IMR-90 (cell line): ENCODE data around the gene NDUFAF5. TPM values are rescaled to one million over a fixed set of nuclear protein-coding genes. Genes with fewer than 3 reads are reported as not detected.

Experiments
- ATAC-seq: fragments of 200-7000 bp; cut with Tn5 transposase; 2 replicates; pipeline ENCODE4 v1.9.1; 2020; ENCODE audit warnings: low read depth, mild to moderate bottlenecking, moderate library complexity
- BruUV-seq: library from RNA; stranded (reverse); fragments of 400-500 nt; replicated peaks from 2 replicates; lab custom pipeline; 2021; lab: Mats Ljungman, UMichigan
- CTCF ChIA-PET: fragments of 300-600 bp; formaldehyde crosslinking; extraction: SDS; loops from one replicate; lab custom pipeline; 2021; ENCODE audit warnings: antibody characterized with exemption; lab: Yijun Ruan, JAX
- POLR2A ChIA-PET: fragments of 300-600 bp; sonication (Branson Sonifier 250); formaldehyde crosslinking; loops from one replicate; lab custom pipeline; 2022; ENCODE audit warnings: antibody characterized with exemption; ENCODE audit not compliant: unreplicated experiment; lab: Charles Lee
- DNase-seq: peaks from one replicate; pipeline ENCODE4 v3.0.0; 2013
- H2AFZ ChIP-seq: replicated peaks from 2 replicates; pipeline ENCODE3; 2013; ENCODE audit warnings: low read length, mild to moderate bottlenecking; ENCODE audit not compliant: poor library complexity
- H2AK5ac ChIP-seq: 2 replicates; pipeline ENCODE4 v1.6.1; 2013; ENCODE audit warnings: low read depth, low read length, inconsistent platforms
- H2AK9ac ChIP-seq: replicated peaks from 2 replicates; pipeline ENCODE3; 2013; ENCODE audit warnings: mild to moderate bottlenecking, low read depth, low read length, moderate library complexity; ENCODE audit not compliant: poor library complexity
- H2BK120ac ChIP-seq: 2 replicates; pipeline ENCODE4 v1.6.1; 2013; ENCODE audit warnings: low read depth, low read length, inconsistent platforms
- H2BK15ac ChIP-seq: 3 replicates; pipeline ENCODE4 v1.6.1; 2013; ENCODE audit warnings: low read depth, low read length, inconsistent platforms
- H2BK20ac ChIP-seq: 2 replicates; pipeline ENCODE4 v1.6.1; 2013; ENCODE audit warnings: low read depth, mild to moderate bottlenecking, inconsistent platforms, low read length, moderate library complexity
- H2BK5ac ChIP-seq: 2 replicates; pipeline ENCODE4 v1.6.1; 2013; ENCODE audit warnings: mild to moderate bottlenecking, low read depth, low read length, inconsistent platforms; ENCODE audit not compliant: poor library complexity, severe bottlenecking
- H3K14ac ChIP-seq: replicated peaks from 2 replicates; pipeline ENCODE4 v1.6.1; 2013; ENCODE audit warnings: low read depth, low read length, inconsistent platforms
- H3K18ac ChIP-seq: 2 replicates; pipeline ENCODE4 v1.6.1; 2013; ENCODE audit warnings: low read depth, low read length, control low read depth
- H3K23ac ChIP-seq: 2 replicates; pipeline ENCODE4 v1.6.1; 2013; ENCODE audit warnings: low read depth, low read length, inconsistent platforms
- H3K27ac ChIP-seq: 2 replicates; pipeline ENCODE4 v1.5.1; 2013; ENCODE audit warnings: mild to moderate bottlenecking, control low read depth, low read length; ENCODE audit not compliant: insufficient read depth
- H3K27me3 ChIP-seq: 2 replicates; pipeline ENCODE4 v1.6.1; 2013; ENCODE audit warnings: low read length; ENCODE audit not compliant: control insufficient read depth, insufficient read depth
- H3K36me3 ChIP-seq: 2 replicates; pipeline ENCODE4 v1.6.1; 2013; ENCODE audit warnings: low read length, mixed read lengths; ENCODE audit not compliant: control insufficient read depth, insufficient read depth
- H3K4ac ChIP-seq: 2 replicates; pipeline ENCODE4 v1.6.1; 2013; ENCODE audit warnings: low read depth, low read length, inconsistent platforms
- H3K4me1 ChIP-seq: 2 replicates; pipeline ENCODE4 v1.6.1; 2013; ENCODE audit warnings: low read length, mixed read lengths; ENCODE audit not compliant: control insufficient read depth, insufficient read depth
- H3K4me2 ChIP-seq: 2 replicates; pipeline ENCODE4 v1.6.1; 2013; ENCODE audit warnings: low read depth, mild to moderate bottlenecking, control low read depth, low read length, moderate library complexity
- H3K4me3 ChIP-seq: 2 replicates; pipeline ENCODE4 v1.5.1; 2013; ENCODE audit warnings: low read depth, mild to moderate bottlenecking, control low read depth, low read length, moderate library complexity; ENCODE audit not compliant: insufficient read depth
- H3K56ac ChIP-seq: 2 replicates; pipeline ENCODE4 v1.6.1; 2013; ENCODE audit warnings: low read length, inconsistent platforms; ENCODE audit not compliant: insufficient read depth; ENCODE audit errors: extremely low read depth
- H3K79me1 ChIP-seq, 2 experiments: 2 replicates each; pipeline ENCODE4 v1.6.1; 2013; ENCODE audit warnings: low read length in 2 of 2, inconsistent platforms in 1 of 2, low read depth in 1 of 2
- H3K9ac ChIP-seq: 2 replicates; pipeline ENCODE4 v1.6.1; 2013; ENCODE audit warnings: low read depth, low read length, control low read depth
- H3K9me1 ChIP-seq: 2 replicates; pipeline ENCODE4 v1.6.1; 2013; ENCODE audit warnings: low read length, inconsistent platforms; ENCODE audit not compliant: insufficient read depth
- H3K9me3 ChIP-seq: 2 replicates; pipeline ENCODE4 v1.6.1; 2013; ENCODE audit warnings: low read length; ENCODE audit not compliant: control insufficient read depth, insufficient read depth
- H4K20me1 ChIP-seq: 2 replicates; pipeline ENCODE4 v1.6.1; 2013; ENCODE audit warnings: low read length, inconsistent platforms; ENCODE audit not compliant: insufficient read depth
- H4K5ac ChIP-seq: 2 replicates; pipeline ENCODE4 v1.6.1; 2013; ENCODE audit warnings: mild to moderate bottlenecking, low read depth, low read length, control low read depth
- H4K8ac ChIP-seq, 2 experiments: 2 replicates each; pipeline ENCODE4 v1.6.1; 2013; ENCODE audit warnings: low read depth in 2 of 2, low read length in 2 of 2, control low read depth in 1 of 2, inconsistent platforms in 1 of 2
- H4K91ac ChIP-seq: 2 replicates; pipeline ENCODE4 v1.6.1; 2013; ENCODE audit warnings: low read depth, low read length, inconsistent platforms; ENCODE audit not compliant: insufficient read depth
- CTCF ChIP-seq: conservative IDR thresholded peaks from 2 replicates; pipeline ENCODE4 v1.5.1; 2012; ENCODE audit warnings: mild to moderate bottlenecking, low read depth, low read length, improper control_type of control experiment
- dilution Hi-C: fragments of 300-500 bp; cut with HindIII; formaldehyde crosslinking; loops from one replicate; pipeline ENCODE4 v1.14.3; 2018; ENCODE audit warnings: low sequenced_read_pairs; ENCODE audit not compliant: unreplicated experiment
- in situ Hi-C: fragments of 300-500 bp; cut with MboI; formaldehyde crosslinking; loops from 3 replicates; pipeline ENCODE4 v1.14.3; 2019; ENCODE audit warnings: low sequenced_read_pairs, inconsistent platforms, mixed read lengths
- intact Hi-C: fragments of 100-400 bp; cut with micrococcal nuclease; formaldehyde crosslinking; loops from 2 replicates; pipeline ENCODE4 v1.10.0; 2022
- polyA plus RNA-seq, 3 experiments: library from polyadenylated mRNA; depleted of rRNA; stranded (reverse); fragments of >200 nt; gene quantifications; 2 replicates each; pipeline ENCODE4 v1.2.3, GENCODE V29; 2012; ENCODE audit warnings: low replicate concordance in 1 of 3
- total RNA-seq: library from RNA; depleted of rRNA; stranded (reverse); fragments of >200 nt; gene quantifications from 2 replicates; pipeline ENCODE4 v1.2.3, GENCODE V29; 2012

NDUFAF5 gene
- total and polyA plus RNA-seq, 2 of the 4 experiments (the other 2 are of a cell fraction), result 6.8 to 12.3 TPM

GRCh38 chr20:13858871-13859270 is 74.0 kb downstream of the NDUFAF5 start:
- in situ Hi-C loops (no loop called here), dilution Hi-C loops (no loop called here), intact Hi-C loops (no loop called here)
- no peak overlapping the region for H3K4me3 ChIP-seq
- no peaks in the 10 kb centered on the region for H3K36me3 ChIP-seq
- no peak overlapping the region for H4K5ac ChIP-seq
- no peak overlapping the region for H4K91ac ChIP-seq
- ATAC-seq (no peak), DNase-seq (no peak)
- POLR2A ChIA-PET, result no interaction called here
- H3K23ac ChIP-seq, result no peak overlapping the region
- H4K20me1 ChIP-seq, result no peaks in the 10 kb centered on the region
- BruUV-seq, result no TSS peak
- no peak overlapping the region for H3K4me2 ChIP-seq
- no peak overlapping the region for H3K56ac ChIP-seq
- H2BK20ac ChIP-seq, result no peak overlapping the region
- no peak overlapping the region for H3K18ac ChIP-seq
- H2BK120ac ChIP-seq, result no peak overlapping the region
- no peaks in the 10 kb centered on the region for H3K27me3 ChIP-seq
- no peaks in the 10 kb centered on the region for H3K9me1 ChIP-seq
- CTCF ChIA-PET, result interaction anchor here (1.1 kb wide), 1 partner anchor 10 kb away, joined by 4 read pairs; no protein-coding TSS in a partner anchor
- H3K9ac ChIP-seq, result no peak overlapping the region
- no peak overlapping the region for H3K4ac ChIP-seq
- H2BK15ac ChIP-seq, result no peak overlapping the region
- H4K8ac ChIP-seq, result no peak overlapping the region
- no peak overlapping the region for H2BK5ac ChIP-seq
- H3K4me1 ChIP-seq, result no peaks in the 10 kb centered on the region
- H3K14ac ChIP-seq, result no peak overlapping the region
- no peak overlapping the region for H3K27ac ChIP-seq
- no peak overlapping the region for H2AK5ac ChIP-seq
- no peak overlapping the region for H2AFZ ChIP-seq
- TF ChIP-seq CTCF, result no peak
- H3K79me1 ChIP-seq, result no peaks in the 10 kb centered on the region
- H2AK9ac ChIP-seq, result no peak overlapping the region
- H3K9me3 ChIP-seq, result 0 out of 2 replicates have a peak, but pooled peaks cover 1% of the 10 kb centered on the region
